DMS114 treated with DMSO at 0.1 percent for 48 hours (cell line): Measurements from ENCODE around the gene PHACTR1.
A peak's percentile ranks its signal among the peaks of the same experiment; 100 is the strongest.

Experiments used
- DNase-seq: peaks from one replicate; lab custom pipeline; 2025; ENCODE audit not compliant: unreplicated experiment; lab: John Stamatoyannopoulos, UW

Gene PHACTR1

DNA sequence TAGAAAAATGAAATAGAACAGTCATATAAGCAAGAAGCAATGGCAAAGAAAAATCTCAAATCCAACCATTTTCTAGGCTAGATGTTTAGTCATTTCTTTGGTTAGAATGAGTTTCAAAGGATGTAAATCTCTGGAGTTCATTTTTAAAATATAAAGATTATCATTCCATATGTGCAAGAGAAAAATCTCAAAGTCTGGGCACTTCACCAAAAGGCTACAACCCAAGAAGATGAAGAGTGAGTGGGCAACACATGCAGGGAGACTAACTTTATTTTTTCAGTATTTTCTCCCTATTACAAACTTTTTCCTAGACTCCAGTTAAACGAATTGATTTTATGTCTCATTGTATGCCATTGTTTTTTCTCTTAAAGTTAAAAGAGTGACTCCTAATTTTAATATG is 83.6 kb downstream of the PHACTR1 start:
- DNase-seq, result no peak

DNA sequence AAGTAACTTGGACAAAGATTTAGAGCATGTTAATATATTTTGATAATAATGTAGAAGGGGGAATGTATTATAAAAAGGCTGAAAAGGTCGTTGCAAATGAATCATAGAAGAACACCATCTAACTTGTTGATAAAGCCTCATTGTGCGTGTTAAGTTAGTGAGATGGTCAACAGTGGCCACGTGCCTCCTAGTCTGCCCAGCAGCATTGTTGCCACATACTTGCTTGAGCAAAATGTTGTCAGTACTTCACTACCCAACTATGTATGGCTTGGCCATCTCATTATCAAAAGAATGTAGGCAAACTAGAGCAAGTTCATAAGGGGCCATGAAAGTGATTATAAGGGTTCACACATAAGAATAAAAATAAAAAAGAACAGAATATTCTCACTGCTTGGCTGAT is 84.6 kb downstream of the PHACTR1 start:
- no peak for DNase-seq

DNA sequence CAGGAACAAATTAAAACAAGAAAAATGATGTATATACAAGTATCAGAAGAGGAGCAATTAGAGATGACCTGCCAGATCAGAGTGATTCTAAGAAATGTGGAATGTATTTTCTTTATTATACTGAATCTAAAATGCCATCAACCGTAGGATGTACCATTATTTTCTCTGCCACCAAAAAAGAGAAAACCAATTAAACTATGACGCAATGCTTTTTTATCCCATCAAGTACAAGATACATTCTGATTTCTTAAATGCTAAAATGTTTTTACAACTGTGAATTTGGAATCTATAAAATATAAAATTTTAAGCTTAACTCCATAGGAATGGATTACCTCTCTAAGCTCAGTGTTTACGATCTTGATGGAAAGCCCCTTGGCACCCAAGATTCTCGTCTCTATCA is 85.9 kb downstream of the PHACTR1 start:
- no peak for DNase-seq

DNA sequence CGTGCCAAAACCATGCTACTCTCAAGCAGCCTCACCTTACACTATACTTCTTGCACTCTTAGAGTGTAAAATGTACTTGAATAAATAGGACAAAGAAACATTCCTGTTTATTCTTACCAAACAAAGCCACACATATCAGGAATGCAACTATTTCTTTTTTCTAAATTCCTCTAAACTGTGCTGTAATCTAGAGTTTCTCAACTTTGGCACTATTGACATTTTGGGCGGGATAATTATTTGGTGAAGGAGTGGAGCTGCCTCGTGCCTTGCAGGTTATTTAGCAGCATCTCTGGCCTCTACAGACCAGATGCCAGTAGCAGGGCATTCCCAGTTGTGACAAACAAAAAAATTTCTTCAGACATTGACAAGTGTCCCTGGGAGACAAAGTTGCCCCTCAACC is 86.9 kb downstream of the PHACTR1 start:
- DNase-seq, result no peak

DNA sequence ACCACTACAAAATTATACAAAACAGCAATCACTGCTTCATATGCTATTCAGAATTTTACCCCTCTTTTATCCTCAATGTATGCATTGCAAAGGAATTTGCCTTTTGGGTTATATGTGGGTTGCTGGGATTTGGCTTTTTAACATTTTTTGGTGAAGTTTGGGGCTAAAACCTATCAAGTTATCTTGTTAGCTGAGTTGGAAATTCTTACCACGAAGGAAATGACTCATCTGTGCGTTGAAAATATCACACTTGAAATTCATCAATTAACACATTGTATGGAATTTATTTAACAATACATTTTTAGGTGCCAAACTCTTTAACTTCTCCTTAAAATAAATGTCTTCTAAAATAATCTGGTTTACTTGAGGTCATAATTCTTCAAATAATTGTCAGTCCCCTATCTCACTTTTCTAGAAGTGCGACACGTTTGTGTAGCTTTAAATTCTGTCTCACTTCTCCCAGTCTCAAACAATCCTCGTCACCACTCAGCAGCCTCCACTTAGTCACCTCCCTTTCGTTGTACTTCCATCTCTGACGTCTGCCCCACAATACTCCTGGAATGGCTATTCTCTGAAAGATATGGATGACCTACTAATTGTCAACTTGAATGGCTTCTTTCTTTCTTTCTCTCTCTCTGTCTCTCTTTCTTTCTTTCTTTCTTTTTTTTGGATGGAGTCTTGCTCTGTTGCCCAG is 88.5 kb downstream of the PHACTR1 start:
- no peak for DNase-seq

DNA sequence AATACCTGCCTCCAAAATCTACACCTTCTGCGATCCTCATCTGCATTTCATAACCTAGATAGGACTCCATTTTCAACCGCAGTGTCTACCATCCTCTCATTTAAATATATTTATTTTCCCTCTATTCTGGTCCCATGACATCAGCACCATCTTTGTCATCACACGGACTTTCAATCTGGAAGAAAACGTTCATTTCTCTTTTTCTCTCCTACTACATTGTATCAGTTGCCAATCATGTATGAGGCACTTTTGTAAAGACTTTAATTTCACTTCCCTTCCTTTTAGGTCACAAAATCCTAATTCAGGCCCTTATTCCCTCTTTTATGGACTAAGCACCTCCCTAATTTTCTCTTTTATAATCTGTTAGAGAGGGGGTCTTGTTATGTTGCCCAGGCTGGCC is 89.6 kb downstream of the PHACTR1 start:
- no peak for DNase-seq

DNA sequence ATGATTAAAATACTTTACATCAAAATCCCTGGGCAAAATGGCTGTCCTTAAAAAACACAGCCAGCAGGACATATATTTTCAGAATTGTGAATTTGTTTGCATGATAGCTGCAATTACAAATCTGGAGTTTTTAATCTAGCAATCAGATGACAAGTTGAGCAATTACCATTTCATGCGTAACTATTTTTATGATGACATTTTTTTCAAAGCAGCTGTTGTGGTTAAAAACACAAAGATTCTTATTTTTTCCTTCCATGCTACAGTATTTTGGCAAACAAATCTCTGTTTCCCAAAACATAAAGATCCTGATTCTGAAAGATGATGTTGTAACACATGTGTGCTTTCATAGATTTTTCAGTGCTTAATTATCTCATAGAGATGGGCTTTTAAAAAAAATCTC is 90.2 kb downstream of the PHACTR1 start:
- DNase-seq, result no peak

DNA sequence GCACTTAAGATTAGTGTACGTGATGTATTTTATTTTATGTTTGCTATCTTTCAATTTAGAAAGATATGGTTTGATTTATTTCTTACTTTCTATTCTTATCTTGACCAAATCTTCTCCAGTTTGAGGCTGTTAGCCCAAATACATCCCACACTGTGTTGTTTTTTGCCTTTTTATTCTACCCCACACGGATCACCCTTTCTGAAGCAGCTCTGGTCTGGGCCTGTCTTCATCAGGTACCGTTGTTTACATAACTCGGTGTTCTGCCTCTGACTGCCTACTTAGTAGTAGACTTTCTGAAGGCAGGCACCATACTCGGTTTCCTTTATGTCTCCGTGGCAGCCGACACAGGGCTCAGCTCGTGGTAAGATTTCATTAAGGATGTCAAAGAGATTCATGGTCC is 95.0 kb downstream of the PHACTR1 start:
- no peak for DNase-seq

DNA sequence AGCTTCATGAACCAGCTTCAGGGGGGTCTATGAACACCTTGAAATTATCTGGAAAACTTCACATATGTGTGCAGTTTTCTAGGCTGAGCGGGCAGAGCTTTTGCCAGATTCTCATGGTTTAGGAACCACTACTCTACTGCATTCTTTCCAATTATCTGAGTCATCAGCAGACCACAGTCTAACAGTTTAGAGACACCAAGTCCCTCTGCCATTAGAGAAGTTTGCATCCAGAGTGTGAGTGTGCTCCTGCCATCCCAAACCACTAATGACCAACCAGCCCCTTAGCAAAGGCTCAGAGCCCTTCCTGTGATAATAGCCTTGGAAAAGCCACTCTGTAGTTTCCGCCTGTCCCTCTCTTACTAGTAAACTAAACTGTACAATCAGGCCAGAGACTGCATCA is 96.8 kb downstream of the PHACTR1 start:
- DNase-seq, result no peak

DNA sequence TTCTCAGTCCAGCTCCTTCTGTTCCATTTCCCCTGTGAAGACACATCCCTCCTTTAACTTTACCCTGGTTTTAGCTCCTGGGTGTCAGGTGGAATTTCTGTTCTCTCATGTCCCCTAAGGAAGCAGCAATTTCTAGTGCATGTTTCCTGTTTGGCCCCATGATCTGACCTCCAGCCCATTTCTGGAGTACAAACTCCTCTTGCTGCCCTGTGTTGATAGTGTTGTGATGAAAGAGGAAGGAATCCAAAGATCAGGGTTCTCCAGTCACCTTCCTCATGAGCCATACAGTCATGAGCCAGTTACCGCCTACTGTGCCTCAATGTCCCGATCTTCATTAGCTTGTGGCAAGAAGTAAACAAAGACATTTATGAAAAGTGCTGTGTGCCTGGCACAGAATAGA is 97.4 kb downstream of the PHACTR1 start:
- no peak for DNase-seq

DNA sequence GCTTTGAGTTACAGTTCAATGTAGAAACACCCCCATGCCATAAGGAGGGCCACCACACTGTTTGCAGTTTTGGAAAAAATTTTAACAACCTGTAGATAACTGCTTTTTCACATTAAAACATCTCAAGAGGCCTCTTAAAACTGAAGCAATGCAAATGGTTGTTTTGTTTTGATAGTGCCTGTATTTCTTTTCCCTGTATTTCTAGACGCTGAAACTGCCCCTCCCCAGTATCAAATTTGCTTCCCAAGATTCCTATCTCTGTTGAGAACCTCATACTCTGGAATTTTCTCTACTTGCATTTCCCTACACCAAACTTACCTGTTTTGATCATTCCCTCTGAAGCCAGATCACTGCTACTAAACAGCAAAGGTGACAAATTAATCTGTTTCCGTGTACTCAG is 98.5 kb downstream of the PHACTR1 start:
- DNase-seq, result no peak

DNA sequence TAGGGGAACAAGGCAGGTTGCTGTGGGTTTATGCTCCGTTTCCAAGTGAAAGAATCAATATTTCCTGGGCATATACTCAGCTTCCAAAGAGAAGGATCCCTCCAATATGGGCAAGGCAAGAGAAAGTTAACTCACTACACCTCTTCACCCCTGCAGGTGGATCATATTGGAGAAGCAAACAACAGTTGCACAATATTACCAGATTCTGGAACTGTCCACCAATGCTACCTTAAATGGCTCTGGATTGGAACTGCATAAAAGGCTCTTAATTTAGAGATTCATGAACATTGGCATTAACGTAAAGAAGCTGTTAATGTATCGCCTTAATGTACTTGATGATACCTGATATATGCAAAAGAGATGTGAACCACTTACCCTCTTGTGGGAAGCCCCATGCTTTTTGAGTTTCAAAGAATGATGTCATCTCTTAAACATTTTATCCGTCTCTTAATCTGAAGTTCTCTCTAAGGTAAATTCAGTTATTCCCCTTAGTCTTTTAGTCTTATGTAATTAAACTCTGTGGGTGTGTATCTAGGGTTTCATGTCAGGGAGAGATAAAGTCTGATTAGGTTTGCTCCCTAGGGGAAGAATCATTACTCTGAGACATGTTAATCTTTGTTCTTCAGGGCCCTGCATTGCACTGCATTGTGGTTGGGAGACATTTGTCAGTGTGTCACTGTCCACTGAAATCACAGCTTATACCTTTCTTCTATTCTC is 99.5 kb downstream of the PHACTR1 start:
- DNase-seq, result no peak

DNA sequence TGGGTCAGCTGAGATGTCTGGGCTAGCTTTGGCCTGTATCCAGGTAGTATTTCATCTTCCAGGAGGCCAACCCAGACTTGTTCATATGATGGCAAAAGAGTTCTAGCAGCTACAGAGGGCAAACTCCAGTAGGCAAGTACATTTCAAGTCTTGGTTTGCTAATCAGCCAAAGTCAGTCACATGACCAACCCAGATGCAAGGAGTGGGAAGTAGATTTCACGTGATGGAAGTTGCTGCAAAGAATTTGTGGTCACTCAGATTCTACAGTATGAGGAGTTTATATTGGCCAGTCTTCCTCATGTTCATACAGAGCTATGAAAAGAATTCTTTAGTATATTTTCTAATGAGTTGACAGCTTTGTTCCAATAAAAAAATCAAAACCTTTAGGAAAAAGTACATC is 101.8 kb downstream of the PHACTR1 start:
- DNase-seq, result no peak

DNA sequence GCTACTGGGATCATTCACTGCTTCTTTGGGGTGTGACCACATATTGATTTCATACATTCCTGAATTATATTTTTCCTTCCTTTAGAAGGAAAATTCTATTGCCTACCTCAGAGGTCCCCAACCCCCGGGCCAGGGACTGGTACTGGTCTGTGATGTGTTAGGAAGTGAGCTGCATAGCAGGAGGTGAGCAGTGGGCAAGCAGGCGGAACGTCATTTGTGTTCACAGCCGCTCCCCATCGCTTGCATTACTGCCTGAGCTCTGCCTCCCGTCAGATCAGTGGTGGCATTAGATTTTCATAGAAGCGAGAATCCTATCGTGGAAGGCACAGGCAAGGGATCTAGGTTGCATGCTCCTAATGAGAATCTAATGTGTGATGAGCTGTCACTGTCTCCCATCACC is 107.3 kb downstream of the PHACTR1 start:
- no peak for DNase-seq

DNA sequence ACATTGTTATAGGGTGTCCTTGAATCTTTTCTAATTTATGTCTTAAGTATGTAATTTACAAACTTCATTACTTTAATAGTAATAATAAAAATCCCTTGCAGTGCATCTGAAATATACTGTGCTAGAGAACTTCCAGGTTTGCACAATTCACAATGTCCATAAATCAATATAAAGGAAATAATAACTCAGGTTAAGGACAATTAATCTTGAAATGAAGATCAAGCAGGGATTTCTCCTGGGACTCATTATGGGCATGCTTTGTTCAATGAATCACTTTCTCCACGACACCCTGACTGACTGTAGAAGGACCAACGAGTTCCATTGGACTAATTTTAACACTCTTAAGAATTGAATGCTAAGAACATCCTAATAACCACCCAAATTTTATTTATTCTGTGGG is 110.0 kb downstream of the PHACTR1 start:
- DNase-seq, result no peak

DNA sequence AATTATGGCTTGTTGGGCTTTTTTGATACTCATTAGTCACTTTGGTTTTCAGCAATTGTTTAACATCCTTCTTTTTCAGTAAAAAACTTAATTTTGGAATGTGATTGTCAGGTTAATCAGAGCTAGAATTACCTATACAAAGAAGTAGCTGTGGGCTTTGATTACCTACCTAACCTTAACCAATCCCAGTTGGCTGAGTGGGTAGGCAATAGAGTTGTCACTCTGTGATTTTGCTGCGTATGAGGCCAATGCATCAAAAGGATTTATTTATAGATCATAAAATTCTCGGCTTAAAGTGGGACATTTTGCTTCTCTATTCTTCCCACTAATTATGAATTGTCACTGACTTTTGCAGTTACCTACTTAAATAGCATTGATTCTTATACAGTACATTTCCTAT is 111.4 kb downstream of the PHACTR1 start:
- no peak for DNase-seq

DNA sequence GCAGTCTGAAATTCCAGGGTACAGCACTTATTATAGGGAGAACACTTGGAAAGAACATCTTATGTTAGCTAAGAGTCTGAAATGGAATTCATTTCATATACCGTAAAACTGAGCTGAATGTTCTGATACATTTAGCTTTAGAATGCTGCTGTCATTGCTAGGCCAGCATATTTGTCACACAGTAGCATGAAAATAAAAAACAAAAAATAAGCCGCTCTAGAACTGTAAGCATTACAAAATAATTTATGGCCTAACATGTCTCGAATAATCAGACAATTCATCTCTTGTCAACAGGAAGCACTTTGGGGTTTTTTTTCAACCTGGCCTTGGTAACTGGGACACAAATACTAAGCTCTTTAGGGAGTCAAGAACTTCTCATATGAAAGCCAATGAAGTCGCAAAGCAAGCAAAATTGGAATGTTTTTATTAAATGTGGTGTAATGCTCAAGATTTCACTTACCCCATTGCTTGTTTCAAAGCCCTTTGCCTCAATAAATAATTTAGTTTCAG is 115.7 kb downstream of the PHACTR1 start:
- no peak for DNase-seq

DNA sequence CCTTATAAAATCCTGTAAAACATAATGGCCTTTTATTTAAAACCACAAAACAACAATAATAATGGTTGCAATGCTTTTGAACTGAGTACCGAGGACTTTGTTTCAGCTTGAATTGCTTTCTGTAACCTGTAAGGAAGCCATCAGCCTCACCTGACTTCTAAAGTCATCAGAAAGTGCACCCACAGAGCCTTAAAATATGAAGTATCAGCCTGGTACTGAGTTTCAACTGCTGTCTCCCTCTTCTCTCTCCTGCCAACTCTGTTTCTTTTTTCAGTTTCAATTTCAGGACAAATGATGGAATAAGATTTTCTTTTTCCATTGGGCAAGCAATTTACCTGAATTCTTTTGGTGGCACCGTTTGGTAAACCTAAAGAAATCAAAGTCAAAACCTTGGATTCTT is 119.4 kb downstream of the PHACTR1 start:
- no peak for DNase-seq

DNA sequence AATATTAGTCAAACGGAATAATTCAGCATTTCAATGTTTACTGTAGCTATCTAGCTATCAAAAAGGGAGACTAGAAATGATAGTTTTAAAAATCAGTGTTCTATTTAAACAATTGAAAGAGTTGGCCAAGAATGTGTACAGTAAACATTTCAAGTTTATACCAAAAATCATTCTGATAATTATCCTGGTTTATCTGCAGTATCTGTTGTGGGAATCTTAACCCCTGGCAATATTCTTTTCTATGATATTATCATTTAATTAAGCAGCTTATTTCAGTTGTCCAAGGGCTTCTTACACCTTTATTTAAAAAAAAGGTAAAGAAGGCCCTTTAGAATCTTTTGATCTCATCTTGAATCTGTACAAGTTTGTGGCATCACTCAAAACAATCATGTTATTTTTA is 125.1 kb downstream of the PHACTR1 start:
- no peak for DNase-seq

DNA sequence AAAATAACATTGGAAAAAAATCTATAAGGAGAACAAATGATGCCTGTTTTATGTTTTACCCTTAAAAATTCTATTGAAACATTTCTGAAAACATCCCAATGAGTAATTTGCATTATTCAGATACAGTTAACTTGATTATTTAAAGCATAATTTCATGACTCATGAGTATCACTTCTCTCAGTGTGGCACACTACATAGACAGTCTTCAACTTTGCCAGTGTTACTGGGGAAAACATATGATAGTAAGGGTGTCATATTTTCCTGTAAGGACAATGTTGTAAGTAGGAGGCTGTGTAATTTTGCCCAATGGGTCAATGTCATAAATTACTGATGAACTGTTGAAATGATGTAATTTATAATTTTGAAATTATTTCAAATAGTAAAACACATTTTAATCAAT is 125.5 kb downstream of the PHACTR1 start:
- DNase-seq, result no peak

DNA sequence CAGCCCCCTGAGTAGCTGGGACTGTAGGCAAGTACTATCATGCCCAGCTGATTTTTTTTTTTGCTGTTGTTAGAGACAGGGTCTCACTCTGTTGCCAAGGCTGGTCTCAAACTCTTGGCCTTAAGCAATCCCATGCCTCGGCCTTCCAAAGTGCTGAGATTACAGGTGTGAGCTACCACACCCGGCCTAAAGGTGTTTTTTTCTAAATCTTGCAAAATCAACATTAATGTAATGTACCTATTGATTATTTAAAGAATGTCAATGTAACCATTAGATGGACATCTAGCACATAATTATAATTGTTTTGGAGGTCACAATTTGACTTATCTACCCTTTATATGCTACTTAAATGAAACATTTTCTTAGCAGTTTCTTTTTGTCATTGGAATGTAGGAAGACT is 126.1 kb downstream of the PHACTR1 start:
- DNase-seq, result no peak

DNA sequence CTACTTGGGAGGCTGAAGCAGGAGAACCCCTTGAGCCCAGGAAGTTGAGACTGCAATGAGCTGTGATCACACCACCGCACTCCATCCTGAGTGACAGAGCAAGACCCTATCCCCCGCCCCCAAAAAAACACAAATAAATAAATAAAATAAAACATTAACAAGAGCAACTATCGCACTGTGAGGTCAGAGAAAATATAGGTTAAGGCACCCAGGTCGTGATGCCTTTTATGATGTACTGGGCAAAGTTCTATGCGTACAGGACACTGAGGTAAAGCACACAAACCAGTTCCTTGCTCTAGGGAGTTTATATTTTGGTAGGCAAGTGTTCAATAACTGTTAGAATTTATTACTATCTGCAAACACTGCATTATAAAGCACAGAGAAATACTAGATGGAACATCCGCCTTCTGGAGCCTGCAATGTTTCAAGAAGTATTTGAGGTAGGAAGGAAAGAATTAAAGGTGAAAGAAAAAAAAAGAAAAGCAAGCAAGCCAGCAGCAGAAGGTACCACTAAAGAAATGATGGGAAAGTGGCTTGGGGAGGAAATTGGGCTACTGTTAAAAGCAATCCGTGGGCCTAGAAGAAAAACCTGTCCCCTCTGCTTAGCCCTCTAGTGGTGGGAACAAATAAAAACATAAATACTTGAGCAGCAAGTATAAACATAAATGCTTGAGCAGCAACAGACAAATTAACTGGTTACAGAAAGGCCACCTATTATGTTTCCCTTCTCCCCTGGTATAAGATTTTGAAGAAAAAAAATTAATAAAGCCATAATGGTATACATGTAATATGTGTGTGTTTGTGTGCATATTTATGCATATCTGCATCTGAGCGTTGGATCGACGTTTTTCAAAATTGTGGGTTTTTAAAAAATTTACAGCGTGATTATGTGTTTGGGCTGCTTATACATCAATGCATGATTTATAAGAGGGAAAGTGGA is 128.0 kb downstream of the PHACTR1 start:
- peak; percentile 56 for DNase-seq
